GM12878 (cell line): ENCODE results near the gene PRDM15.

Experiments
- EP300 ChIP-seq, 2 experiments: fragments of 150-350 bp in 1 of 2; IDR thresholded peaks; 2 replicates each; pipeline ENCODE4 v1.6.1; 2011 to 2012; ENCODE audit warnings: low read depth in 2 of 2, low read length in 2 of 2, borderline replicate concordance in 1 of 2, improper control_type of control experiment in 1 of 2, inconsistent platforms in 1 of 2; ENCODE audit not compliant: control insufficient read depth in 1 of 2
- PAX5 ChIP-seq: IDR thresholded peaks from 2 replicates; pipeline ENCODE4 v1.6.1; 2011; ENCODE audit warnings: low read depth, low read length, borderline replicate concordance
- POLR2AphosphoS5 ChIP-seq: IDR thresholded peaks from 2 replicates; pipeline ENCODE4 v1.6.1; 2011; ENCODE audit warnings: mild to moderate bottlenecking, low read length, inconsistent platforms
- RB1 ChIP-seq: fragments of 450-650 bp; formaldehyde crosslinking; IDR thresholded peaks from 2 replicates; pipeline ENCODE4 v1.6.1; 2017; ENCODE audit warnings: mild to moderate bottlenecking, borderline replicate concordance
- RELA ChIP-seq: fragments of 450-650 bp; IDR thresholded peaks from 2 replicates; pipeline ENCODE4 v1.8.0; 2014; ENCODE audit warnings: borderline replicate concordance; ENCODE audit not compliant: partially characterized antibody
- ZBTB33 ChIP-seq: fragments of 450-650 bp; IDR thresholded peaks from 2 replicates; pipeline ENCODE4 v1.6.1; 2017; ENCODE audit warnings: mild to moderate bottlenecking

GRCh38 chr21:41873005-41873404, 6.1 kb downstream of the PRDM15 start:
- TF ChIP-seq EP300 (IDR thresholded peaks at IDR 0.05; ENCODE audit: borderline replicate concordance in 1 of 2, control insufficient read depth in 1 of 2, low read depth in 2 of 2, low read length in 2 of 2) (no peak), RB1 (no peak), RELA (no peak), POLR2AphosphoS5 (no peak), ZBTB33 (no peak), PAX5 (no peak)
